ENCODE results near the gene PTPRG. TPM values are rescaled to one million over a fixed set of nuclear protein-coding genes. Genes with fewer than 3 reads are reported as not detected.

PTPRG gene
- total RNA-seq, 2 experiments from 2014 or later, result 0.03 to 0.05 TPM

GRCh38 chr3:62051506-62051905 is 490.1 kb downstream of the PTPRG start:
- intact Hi-C loops (cut with DNase I, micrococcal nuclease), result no loop called here
- H3K4me1 ChIP-seq (ENCODE audit: insufficient read depth, low read length), result no peaks in the 10 kb centered on the region
- Mint-ChIP-seq H3K4me1 (ENCODE audit: low read depth) (no peaks in the 10 kb centered on the region), H3K27ac (no peak overlapping the region), H3K9me3 (peaks cover 4% of the 10 kb centered on the region), H3K4me3 (no peak overlapping the region), H3K27me3 (no peaks in the 10 kb centered on the region), H3K36me3 (ENCODE audit: low read depth) (no peaks in the 10 kb centered on the region)
- no peak overlapping the region for H3K27ac ChIP-seq (ENCODE audit: low read depth in 1 of 2, low read length in 2 of 2)
- POLR2A ChIA-PET, result no interaction called here
- TF ChIP-seq, protein P1, sequence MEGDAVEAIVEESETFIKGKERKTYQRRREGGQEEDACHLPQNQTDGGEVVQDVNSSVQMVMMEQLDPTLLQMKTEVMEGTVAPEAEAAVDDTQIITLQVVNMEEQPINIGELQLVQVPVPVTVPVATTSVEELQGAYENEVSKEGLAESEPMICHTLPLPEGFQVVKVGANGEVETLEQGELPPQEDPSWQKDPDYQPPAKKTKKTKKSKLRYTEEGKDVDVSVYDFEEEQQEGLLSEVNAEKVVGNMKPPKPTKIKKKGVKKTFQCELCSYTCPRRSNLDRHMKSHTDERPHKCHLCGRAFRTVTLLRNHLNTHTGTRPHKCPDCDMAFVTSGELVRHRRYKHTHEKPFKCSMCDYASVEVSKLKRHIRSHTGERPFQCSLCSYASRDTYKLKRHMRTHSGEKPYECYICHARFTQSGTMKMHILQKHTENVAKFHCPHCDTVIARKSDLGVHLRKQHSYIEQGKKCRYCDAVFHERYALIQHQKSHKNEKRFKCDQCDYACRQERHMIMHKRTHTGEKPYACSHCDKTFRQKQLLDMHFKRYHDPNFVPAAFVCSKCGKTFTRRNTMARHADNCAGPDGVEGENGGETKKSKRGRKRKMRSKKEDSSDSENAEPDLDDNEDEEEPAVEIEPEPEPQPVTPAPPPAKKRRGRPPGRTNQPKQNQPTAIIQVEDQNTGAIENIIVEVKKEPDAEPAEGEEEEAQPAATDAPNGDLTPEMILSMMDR (IDR thresholded peaks at IDR 0.05), result no peak
- H3K27me3 ChIP-seq (ENCODE audit: control insufficient read depth in 1 of 2, insufficient read depth in 2 of 2, low read length in 2 of 2), result no peaks in the 10 kb centered on the region
- CTCF ChIA-PET, result no interaction called here
- DNase-seq (no peak), ATAC-seq (ENCODE audit: poor library complexity) (no peak)
- H3K36me3 ChIP-seq (ENCODE audit: insufficient read depth, low read length), result no peaks in the 10 kb centered on the region
- H3K9me3 ChIP-seq (ENCODE audit: control insufficient read depth in 1 of 2, insufficient read depth in 1 of 2, low read length in 2 of 2), result no peaks in the 10 kb centered on the region
- no peak overlapping the region for H3K4me3 ChIP-seq (ENCODE audit: low read length)

GRCh38 chr3:62052331-62052730 is 491.0 kb downstream of the PTPRG start:
- Mint-ChIP-seq H3K4me1 (ENCODE audit: low read depth) (no peaks in the 10 kb centered on the region), H3K27me3 (no peaks in the 10 kb centered on the region), H3K4me3 (no peak overlapping the region), H3K27ac (no peak overlapping the region), H3K36me3 (ENCODE audit: low read depth) (no peaks in the 10 kb centered on the region), H3K9me3 (peaks cover 4% of the 10 kb centered on the region)
- no peak overlapping the region for H3K4me3 ChIP-seq (ENCODE audit: low read length)
- H3K4me1 ChIP-seq (ENCODE audit: insufficient read depth, low read length), result no peaks in the 10 kb centered on the region
- no peak overlapping the region for H3K27ac ChIP-seq (ENCODE audit: low read depth in 1 of 2, low read length in 2 of 2)
- H3K36me3 ChIP-seq (ENCODE audit: insufficient read depth, low read length), result no peaks in the 10 kb centered on the region
- H3K27me3 ChIP-seq (ENCODE audit: control insufficient read depth in 1 of 2, insufficient read depth in 2 of 2, low read length in 2 of 2), result no peaks in the 10 kb centered on the region
- intact Hi-C loops (cut with DNase I, micrococcal nuclease), result no loop called here
- CTCF ChIA-PET, result no interaction called here
- TF ChIP-seq, protein P1 (IDR thresholded peaks at IDR 0.05), result no peak
- ATAC-seq (ENCODE audit: poor library complexity), result no peak
- no peaks in the 10 kb centered on the region for H3K9me3 ChIP-seq (ENCODE audit: control insufficient read depth in 1 of 2, insufficient read depth in 1 of 2, low read length in 2 of 2)
- no peak for DNase-seq
- POLR2A ChIA-PET, result no interaction called here

DNA sequence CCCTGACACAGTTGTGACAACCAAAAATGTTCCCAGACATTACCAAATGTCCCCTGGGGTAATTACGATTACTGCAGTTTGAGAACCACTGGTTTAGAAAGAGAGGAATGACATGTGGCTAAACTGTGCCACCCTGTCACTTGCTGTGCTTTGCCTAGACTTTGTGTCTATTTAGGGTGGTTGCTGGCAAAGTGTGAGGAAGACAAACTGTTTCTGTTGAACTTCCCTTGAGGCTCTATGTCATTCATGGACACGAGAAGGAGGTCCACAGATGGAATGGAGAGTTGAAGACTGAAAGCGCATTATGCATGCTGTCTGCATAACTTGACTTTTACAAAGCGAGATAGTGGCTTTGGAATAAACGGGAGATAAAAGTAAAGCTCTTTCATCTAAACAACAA is 495.3 kb downstream of the PTPRG start:
- Histone ChIP-seq H3K27me3 (ENCODE audit: control insufficient read depth in 1 of 2, insufficient read depth in 2 of 2, low read length in 2 of 2) (no peaks in the 10 kb centered on the region), H3K27ac (ENCODE audit: low read depth in 1 of 2, low read length in 2 of 2) (no peak overlapping the region), H3K9me3 (ENCODE audit: control insufficient read depth in 1 of 2, insufficient read depth in 1 of 2, low read length in 2 of 2) (peaks cover 0 to 1% of the 10 kb centered on the region in 2 experiments), H3K36me3 (ENCODE audit: insufficient read depth, low read length) (no peaks in the 10 kb centered on the region), H3K4me3 (ENCODE audit: low read length) (no peak overlapping the region), H3K4me1 (ENCODE audit: insufficient read depth, low read length) (no peaks in the 10 kb centered on the region)
- no peak overlapping the region for H3K4me3 Mint-ChIP-seq
- CTCF ChIA-PET, result no interaction called here
- H3K27ac Mint-ChIP-seq, result no peak overlapping the region
- H3K9me3 Mint-ChIP-seq, result peaks cover 4% of the 10 kb centered on the region
- TF ChIP-seq, protein P1 (IDR thresholded peaks at IDR 0.05), result no peak
- H3K4me1 Mint-ChIP-seq (ENCODE audit: low read depth), result no peaks in the 10 kb centered on the region
- DNase-seq, result no peak
- intact Hi-C loops (cut with DNase I, micrococcal nuclease), result no loop called here
- H3K36me3 Mint-ChIP-seq (ENCODE audit: low read depth), result no peaks in the 10 kb centered on the region
- peaks cover 5% of the 10 kb centered on the region for H3K27me3 Mint-ChIP-seq
- ATAC-seq (ENCODE audit: poor library complexity), result no peak
- POLR2A ChIA-PET, result no interaction called here

Measured in CD4-positive, alpha-beta T cell (primary cell).